Memory B cell (primary cell): ENCODE results near the gene STPG4.

Experiments
- ATAC-seq: fragments of 150-1000 bp; cut with Tn5 transposase; 2 replicates; pipeline ENCODE4 v1.10.0; 2021; ENCODE audit warnings: low read depth, mild to moderate bottlenecking, moderate library complexity
- DNase-seq, 2 donors: peaks; one replicate each; pipeline ENCODE4 v3.0.0; 2022; ENCODE audit warnings: low spot score in 2 of 2
- H3K27ac Mint-ChIP-seq: one replicate; pipeline ENCODE4 v1.8.0; 2022; ENCODE audit warnings: mild to moderate bottlenecking, moderate library complexity, mixed read lengths
- H3K27me3 Mint-ChIP-seq: one replicate; pipeline ENCODE4 v1.8.0; 2022; ENCODE audit warnings: mixed read lengths
- H3K36me3 Mint-ChIP-seq: one replicate; pipeline ENCODE4 v1.8.0; 2022; ENCODE audit warnings: mild to moderate bottlenecking, mixed read lengths
- H3K4me1 Mint-ChIP-seq: one replicate; pipeline ENCODE4 v1.8.0; 2022; ENCODE audit warnings: mixed read lengths
- H3K4me3 Mint-ChIP-seq: one replicate; pipeline ENCODE4 v1.8.0; 2022; ENCODE audit warnings: mild to moderate bottlenecking, moderate library complexity, mixed read lengths
- H3K9me3 Mint-ChIP-seq: one replicate; pipeline ENCODE4 v1.8.0; 2022; ENCODE audit warnings: mixed read lengths

Gene STPG4

DNA sequence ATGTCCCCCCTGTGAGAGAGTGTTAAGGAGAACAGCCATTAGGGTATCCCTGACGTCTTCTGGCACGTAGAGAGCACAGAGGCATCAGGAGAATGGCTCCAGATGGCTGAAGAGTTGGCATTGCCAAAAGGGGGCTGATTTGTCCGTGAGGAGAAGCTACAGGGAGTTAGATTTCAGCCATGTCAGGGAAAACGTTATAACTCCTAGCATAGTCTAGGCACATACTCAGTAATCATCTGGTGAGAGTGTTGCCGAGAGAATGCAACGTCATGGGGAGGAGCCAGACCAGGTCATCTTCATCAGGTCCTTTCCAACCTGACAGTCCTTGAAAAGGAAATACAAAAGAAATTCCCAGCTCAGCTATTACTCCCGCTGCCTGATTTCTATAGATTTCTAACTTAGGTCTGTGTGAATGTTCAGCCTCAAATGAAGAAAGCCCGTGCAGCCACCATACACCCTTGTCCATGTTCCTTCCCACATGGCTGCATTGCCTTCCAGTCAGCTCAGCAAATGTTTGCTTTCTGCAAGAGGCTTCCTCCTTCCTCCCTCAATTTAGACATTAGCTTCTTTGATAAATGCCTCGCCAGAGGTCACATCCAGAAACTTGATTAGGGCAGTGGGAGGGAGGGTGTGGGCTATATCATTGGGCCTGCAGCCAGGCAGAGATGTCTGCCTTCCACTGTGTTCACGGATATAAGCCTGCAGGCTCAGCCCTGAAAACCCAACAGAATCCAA, 93.0 kb downstream of the STPG4 start:
- Mint-ChIP-seq H3K4me1 (peaks cover 24% of the 10 kb centered on the region), H3K9me3 (no peaks in the 10 kb centered on the region), H3K27ac (no peak overlapping the region), H3K4me3 (no peak overlapping the region), H3K36me3 (peaks cover 24% of the 10 kb centered on the region), H3K27me3 (no peaks in the 10 kb centered on the region)
- DNase-seq (no peak), ATAC-seq (no peak)

DNA sequence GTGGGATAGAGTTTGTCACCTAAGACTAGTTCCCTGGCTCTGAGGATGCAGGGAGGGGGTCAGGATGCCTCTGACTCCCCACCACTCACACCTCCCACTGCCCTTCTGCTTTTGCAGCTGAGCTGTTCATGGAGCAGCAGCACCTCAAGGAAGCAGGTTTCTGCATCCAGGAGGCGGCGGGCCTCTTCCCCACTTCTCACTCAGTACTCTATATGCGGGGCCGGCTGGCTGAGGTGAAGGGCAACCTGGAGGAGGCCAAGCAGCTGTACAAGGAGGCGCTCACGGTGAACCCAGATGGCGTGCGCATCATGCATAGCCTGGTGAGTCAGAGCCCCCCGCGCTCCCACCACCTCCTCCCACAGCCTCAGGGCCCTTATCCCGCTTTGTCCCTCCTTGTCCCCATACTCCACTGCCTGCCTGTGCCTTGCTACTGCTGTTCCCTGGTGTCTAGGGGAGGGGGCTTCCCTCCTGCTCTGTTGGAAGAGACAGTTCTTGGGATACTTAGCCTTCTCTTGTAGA, 94.4 kb downstream of the STPG4 start:
- peaks cover 30% of the 10 kb centered on the region for H3K4me1 Mint-ChIP-seq
- no peak for DNase-seq
- no peaks in the 10 kb centered on the region for H3K9me3 Mint-ChIP-seq
- H3K27ac Mint-ChIP-seq = no peak overlapping the region
- no peak for ATAC-seq
- H3K27me3 Mint-ChIP-seq = no peaks in the 10 kb centered on the region
- peaks cover 26% of the 10 kb centered on the region for H3K36me3 Mint-ChIP-seq
- no peak overlapping the region for H3K4me3 Mint-ChIP-seq

DNA sequence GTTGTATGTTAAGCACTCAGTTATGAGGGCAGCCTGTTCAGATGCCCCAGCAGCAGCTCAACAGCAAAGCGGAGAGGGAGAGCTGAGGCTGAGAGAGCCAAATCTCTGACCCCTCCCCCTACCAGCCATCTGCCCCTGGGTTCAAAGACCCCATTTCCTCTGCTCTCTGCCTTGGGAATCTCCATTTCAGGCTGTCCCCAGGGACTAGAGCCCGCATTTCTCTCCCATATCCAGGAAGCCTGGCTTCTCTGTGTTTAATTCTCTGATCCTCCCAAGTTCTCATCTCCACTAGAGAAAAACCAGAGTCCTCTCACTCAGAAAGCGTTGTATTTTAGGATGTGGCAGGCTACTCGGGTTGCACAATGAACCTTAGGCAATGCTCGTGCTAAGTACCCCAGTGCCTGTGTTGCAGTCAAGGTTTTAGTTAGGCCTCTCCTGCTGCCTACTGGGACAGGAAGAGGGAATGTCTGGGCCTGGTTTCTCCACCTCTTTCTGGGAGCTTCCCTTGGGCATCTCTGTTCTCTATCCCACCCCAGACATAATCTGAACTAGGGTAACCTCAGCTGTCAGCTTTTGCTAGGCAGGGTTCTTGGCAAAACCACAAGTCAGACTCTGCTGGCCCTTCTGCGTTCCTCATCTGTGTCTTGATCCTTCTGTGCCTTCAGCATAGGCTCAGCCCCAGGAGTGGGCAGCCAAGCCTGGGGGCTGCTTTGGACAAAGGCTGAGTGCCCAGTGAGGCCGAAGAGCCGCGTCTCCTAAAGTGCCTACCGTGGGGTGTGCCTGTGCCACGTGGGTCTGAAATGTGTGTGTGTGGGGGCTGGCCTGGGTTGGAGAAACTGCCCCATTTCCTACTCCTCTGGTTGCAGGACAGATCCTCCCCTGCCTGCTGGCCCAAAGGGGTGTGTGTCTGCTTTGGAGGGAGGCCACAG, 96.8 kb downstream of the STPG4 start:
- peaks cover 40% of the 10 kb centered on the region for H3K4me1 Mint-ChIP-seq
- DNase-seq (no peak), ATAC-seq (no peak)
- H3K27ac Mint-ChIP-seq = peak overlapping the region; percentile 91
- no peaks in the 10 kb centered on the region for H3K9me3 Mint-ChIP-seq
- peak overlapping the region; percentile 57 for H3K4me3 Mint-ChIP-seq
- H3K36me3 Mint-ChIP-seq = peaks cover 33% of the 10 kb centered on the region
- H3K27me3 Mint-ChIP-seq = no peaks in the 10 kb centered on the region

DNA sequence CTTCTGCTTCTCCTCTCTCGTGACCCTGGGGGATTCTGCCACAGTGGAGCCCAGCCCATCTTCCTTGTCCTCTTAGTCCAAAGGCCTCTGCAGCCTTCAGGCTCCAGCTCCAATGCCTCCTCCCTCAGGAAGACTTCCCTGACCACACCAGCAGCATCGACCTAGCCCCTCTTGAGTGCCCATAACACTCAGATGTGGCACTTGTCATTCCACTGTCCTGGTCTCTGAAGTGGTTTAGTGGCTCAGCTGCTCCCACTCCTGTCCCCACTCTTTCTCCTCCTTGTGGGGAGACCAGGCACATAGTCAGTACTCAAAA, 97.5 kb downstream of the STPG4 start:
- H3K9me3 Mint-ChIP-seq = no peaks in the 10 kb centered on the region
- ATAC-seq = no peak
- no peak for DNase-seq
- H3K27ac Mint-ChIP-seq = peak overlapping the region; percentile 91
- H3K36me3 Mint-ChIP-seq = peaks cover 28% of the 10 kb centered on the region
- peak overlapping the region; percentile 57 for H3K4me3 Mint-ChIP-seq
- peaks cover 37% of the 10 kb centered on the region for H3K4me1 Mint-ChIP-seq
- H3K27me3 Mint-ChIP-seq = no peaks in the 10 kb centered on the region

DNA sequence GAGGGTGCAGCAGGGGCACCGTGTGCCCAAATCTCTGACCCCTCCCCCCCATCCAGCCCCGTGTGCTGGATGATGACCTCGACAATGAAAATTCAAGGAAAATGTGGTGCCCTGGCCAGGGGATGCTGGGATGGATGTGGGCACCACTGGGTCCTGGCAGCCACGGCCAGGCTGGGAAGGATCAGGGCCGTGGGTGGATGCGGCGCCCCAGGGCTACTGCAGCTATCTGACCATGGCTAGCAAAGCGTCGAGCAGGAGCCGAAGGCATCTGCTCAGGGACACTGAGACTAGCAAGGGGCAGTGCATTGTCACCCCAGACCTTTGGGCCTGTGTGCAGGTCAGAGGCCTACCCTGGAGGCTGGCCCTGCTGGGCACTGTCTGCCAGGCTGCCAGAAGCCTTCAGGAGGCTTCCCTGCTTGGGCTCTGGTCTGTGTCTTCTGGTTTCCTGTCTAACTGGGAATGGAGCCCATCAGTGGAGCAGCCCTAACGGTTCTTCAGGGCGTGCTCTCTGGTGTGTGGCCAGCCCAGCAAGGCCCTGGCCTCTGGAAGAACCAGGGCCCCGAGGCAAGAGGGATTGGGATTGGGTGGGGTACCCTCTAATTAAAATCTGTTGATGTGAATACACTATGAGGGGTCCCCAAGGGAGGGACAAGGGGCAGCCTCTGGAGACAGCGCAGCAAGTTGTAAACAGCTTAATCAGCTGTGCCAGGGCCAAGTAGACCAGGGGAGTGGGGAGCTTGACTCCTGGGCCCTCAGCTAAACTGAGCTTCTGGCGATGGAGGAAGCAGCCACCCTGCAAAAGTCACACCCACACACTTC, 98.0 kb downstream of the STPG4 start:
- Mint-ChIP-seq H3K27me3 (no peaks in the 10 kb centered on the region), H3K9me3 (no peaks in the 10 kb centered on the region), H3K36me3 (peaks cover 31% of the 10 kb centered on the region), H3K27ac (peak overlapping the region; percentile 91), H3K4me3 (peak overlapping the region; percentile 63), H3K4me1 (peaks cover 37% of the 10 kb centered on the region)
- DNase-seq (peak in 1 of 2 donors; percentile 29), ATAC-seq (peak; percentile 97)

DNA sequence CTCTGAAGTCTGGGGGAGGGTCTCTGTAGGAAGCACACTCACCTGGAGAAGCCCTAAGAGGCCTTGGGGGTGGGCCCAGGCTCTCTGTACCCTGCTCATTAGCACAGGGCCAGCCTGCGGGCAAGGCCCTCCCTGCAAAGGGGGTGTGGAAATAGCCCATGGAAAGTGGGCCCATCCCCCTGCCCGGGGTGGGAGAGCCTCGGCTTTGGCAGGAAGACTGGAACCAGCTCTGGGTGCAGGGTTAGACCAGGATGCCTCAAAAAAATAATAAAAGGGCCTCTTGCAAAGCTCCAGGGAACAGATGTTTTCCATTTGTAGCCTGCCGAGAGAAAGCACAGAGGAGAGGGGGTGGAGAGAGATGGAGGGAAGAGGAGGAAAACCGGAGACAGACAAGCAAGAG, 98.7 kb downstream of the STPG4 start:
- no peak for DNase-seq
- peak overlapping the region; percentile 91 for H3K27ac Mint-ChIP-seq
- peak overlapping the region; percentile 63 for H3K4me3 Mint-ChIP-seq
- H3K9me3 Mint-ChIP-seq = no peaks in the 10 kb centered on the region
- peaks cover 36% of the 10 kb centered on the region for H3K36me3 Mint-ChIP-seq
- no peaks in the 10 kb centered on the region for H3K27me3 Mint-ChIP-seq
- H3K4me1 Mint-ChIP-seq = peaks cover 37% of the 10 kb centered on the region
- no peak for ATAC-seq

DNA sequence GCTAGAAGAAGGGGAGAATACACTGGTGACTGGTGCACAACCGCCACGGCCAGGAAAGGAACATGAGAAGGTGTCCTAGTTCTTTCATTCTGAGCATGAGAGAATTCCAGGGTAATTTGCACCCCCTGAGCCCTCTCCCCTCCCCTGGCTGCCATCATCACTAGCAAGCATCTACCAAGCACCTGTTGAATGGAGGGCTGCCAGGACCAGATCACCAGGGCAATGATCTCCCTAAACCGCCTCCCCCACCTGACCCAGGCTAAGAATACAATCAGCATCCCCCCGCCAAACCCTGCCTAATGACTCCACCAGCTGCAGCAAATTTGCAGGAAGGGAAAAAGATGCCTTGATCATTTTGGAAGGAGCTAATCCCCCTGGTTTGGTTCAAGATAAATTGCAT, 100.2 kb downstream of the STPG4 start:
- Mint-ChIP-seq H3K27ac (peak overlapping the region; percentile 91), H3K9me3 (no peaks in the 10 kb centered on the region), H3K4me3 (no peak overlapping the region), H3K36me3 (peaks cover 34% of the 10 kb centered on the region), H3K27me3 (no peaks in the 10 kb centered on the region), H3K4me1 (peaks cover 37% of the 10 kb centered on the region)
- ATAC-seq (no peak), DNase-seq (no peak)

DNA sequence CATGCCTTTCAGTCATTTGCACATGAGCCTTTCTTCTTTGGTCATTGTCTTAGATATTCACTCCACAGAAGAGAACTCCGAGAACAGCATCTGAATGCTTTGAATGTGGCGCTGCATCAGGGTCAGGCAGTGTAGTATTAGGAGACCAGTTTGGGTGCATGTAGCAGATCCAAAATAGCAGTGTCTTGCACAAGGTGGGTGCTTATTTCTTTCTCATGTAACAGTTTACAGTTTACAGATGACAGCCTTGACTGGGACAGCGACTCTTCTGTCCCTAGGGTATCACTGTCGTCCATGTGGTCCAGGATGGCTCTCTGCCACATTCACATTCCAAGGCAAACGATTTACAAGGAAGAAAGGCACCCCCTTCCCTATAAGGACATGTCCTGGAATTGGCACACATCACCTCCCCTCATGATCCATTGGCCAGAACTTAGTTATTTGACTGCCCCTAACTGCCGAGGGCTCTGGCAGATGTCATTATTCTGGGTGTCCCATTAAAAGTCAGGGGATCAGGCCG, 101.0 kb downstream of the STPG4 start:
- Mint-ChIP-seq H3K27ac (peak overlapping the region; percentile 45), H3K9me3 (no peaks in the 10 kb centered on the region), H3K27me3 (no peaks in the 10 kb centered on the region), H3K4me1 (peaks cover 37% of the 10 kb centered on the region), H3K36me3 (peaks cover 35% of the 10 kb centered on the region), H3K4me3 (no peak overlapping the region)
- DNase-seq (no peak), ATAC-seq (no peak)

DNA sequence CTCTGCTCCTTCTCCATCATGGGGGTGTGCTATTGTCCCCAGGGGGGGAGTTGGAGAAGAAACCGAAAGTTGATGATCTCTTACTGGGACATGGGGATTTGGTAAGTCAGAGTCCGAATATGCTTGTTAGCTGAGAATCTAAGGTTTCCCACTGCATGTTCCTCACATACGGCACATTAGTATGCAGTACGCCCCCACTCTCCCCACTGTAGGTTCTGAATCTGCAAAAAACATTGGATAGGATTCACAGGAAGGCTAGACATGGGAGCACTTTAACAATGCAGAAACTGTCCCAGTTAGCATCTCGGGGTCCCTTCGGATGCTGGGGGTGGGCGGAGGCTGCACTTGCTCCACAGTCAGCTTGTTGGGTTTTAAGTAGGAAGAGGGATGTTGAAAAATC, 102.3 kb downstream of the STPG4 start:
- Mint-ChIP-seq H3K27ac (no peak overlapping the region), H3K4me3 (no peak overlapping the region), H3K27me3 (no peaks in the 10 kb centered on the region), H3K4me1 (peaks cover 28% of the 10 kb centered on the region), H3K9me3 (no peaks in the 10 kb centered on the region), H3K36me3 (peaks cover 40% of the 10 kb centered on the region)
- ATAC-seq = no peak
- DNase-seq = no peak

DNA sequence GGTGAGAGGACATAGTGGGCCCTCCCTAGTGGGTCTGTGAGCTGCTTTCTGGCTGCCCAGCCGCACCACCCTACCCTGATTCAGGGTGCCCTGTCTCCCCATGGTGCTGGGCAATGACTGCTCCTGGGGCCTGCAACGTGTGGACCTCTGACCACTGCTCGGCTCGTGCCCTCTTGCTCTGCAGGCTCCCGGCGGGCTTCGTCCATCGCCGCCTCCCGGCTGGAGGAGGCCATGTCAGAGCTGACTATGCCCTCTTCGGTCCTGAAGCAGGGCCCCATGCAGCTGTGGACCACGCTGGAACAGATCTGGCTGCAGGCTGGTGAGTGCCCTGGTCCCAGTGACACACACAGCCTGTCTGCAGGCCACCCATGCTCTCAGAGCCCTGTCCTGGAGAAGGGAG, 103.5 kb downstream of the STPG4 start:
- Mint-ChIP-seq H3K4me1 (peaks cover 18% of the 10 kb centered on the region), H3K4me3 (no peak overlapping the region), H3K27me3 (no peaks in the 10 kb centered on the region), H3K27ac (peak overlapping the region; percentile 48), H3K9me3 (no peaks in the 10 kb centered on the region), H3K36me3 (peaks cover 40% of the 10 kb centered on the region)
- no peak for DNase-seq
- no peak for ATAC-seq

DNA sequence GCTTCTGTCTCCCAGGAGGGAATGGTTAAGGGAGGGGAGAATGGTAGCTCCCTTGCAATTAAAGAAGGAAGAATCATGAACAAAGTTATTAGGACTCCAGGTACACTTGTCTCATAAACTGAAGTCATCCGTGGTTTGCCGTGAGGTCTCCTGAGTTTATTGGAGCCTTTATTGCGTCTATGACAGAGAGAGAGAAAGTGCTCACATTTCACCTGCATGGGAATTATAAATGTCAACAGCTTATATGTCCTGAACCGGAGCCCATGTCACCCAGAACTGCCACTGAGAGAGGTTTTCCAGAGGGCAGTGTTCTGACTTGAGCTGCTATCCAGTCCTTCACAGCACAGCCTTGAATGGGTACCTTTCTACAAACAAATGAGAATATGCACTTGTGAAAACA, 104.3 kb downstream of the STPG4 start:
- DNase-seq (no peak), ATAC-seq (no peak)
- H3K9me3 Mint-ChIP-seq = no peaks in the 10 kb centered on the region
- peaks cover 14% of the 10 kb centered on the region for H3K4me1 Mint-ChIP-seq
- H3K27ac Mint-ChIP-seq = no peak overlapping the region
- H3K36me3 Mint-ChIP-seq = peaks cover 39% of the 10 kb centered on the region
- no peak overlapping the region for H3K4me3 Mint-ChIP-seq
- H3K27me3 Mint-ChIP-seq = no peaks in the 10 kb centered on the region

DNA sequence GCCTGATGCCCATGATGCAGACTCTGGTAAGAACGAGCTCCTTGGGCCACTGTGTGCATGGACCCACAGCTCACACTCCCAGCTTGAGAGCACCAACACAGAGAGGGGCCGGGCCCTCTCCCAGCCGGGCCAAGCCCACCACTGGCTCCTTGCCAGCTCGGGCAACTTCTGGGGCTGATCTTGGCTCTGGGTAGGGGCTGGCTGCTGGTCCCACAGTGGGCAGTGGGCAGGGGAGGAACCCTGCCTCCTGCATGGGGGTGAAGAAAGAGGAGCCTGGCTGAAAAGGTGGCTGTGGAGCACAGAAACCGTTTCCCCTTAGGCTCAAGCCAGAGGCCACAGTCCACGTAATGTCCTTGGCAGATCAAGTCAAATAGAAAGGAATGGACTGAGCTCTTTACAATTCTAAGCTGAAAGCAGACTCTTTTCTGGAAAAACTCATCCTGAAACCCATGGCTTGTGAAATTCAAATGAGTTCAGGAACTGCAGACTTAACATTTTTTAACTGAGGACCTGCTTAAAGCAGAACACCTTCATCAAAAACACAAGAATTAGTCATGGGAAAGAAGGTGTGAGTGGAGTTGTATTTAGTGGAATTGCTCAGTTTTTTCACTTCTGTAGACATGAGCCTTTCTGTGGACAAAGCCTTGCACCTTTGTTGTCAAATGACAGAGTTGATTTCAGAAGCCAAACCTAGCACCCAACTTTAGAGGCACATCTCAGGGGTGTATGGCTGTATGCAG, 104.9 kb downstream of the STPG4 start:
- no peak for DNase-seq
- Mint-ChIP-seq H3K4me1 (peaks cover 13% of the 10 kb centered on the region), H3K9me3 (no peaks in the 10 kb centered on the region), H3K27me3 (no peaks in the 10 kb centered on the region), H3K36me3 (peaks cover 39% of the 10 kb centered on the region), H3K4me3 (no peak overlapping the region), H3K27ac (no peak overlapping the region)
- ATAC-seq = no peak

DNA sequence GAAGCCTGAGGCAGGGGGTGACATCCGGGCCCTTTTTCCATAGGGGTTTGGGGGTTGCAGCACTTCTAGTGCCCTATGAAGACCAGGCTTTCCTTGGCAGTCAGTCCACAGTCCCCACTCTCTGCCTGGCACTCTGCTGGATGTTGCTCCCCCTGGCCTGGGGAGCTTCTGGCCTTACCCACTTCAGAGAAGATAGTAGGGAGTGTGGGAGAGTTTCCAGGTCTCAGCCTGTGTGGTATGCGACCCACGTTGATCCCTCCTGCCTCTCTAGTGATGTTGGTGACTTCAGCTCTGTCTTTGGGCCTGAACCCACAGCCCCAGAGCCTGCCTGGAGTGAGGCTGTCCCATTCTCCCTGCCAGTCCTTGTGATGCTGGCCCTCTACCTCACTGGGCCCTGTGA, 105.6 kb downstream of the STPG4 start:
- H3K4me3 Mint-ChIP-seq = no peak overlapping the region
- ATAC-seq (no peak), DNase-seq (no peak)
- no peak overlapping the region for H3K27ac Mint-ChIP-seq
- H3K4me1 Mint-ChIP-seq = peaks cover 11% of the 10 kb centered on the region
- no peaks in the 10 kb centered on the region for H3K9me3 Mint-ChIP-seq
- peaks cover 37% of the 10 kb centered on the region for H3K36me3 Mint-ChIP-seq
- no peaks in the 10 kb centered on the region for H3K27me3 Mint-ChIP-seq
